Activated T-cell treated with anti-CD3 and anti-CD28 coated beads, Interleukin-2, amount 50 U/mL, for 72 hours (primary cell): ENCODE results near the gene CPNE9. TPM values are rescaled to one million over a fixed set of nuclear protein-coding genes. Genes with fewer than 3 reads are reported as not detected.

Experiments
- ATAC-seq, 2 donors: fragments of 150-1000 bp; cut with Tn5 transposase; replicated peaks in 1 of 2; 2 replicates each; pipeline ENCODE4 v1.10.0; 2021; ENCODE audit warnings: moderate library complexity in 2 of 2, mild to moderate bottlenecking in 1 of 2
- DNase-seq, 2 donors: peaks; one replicate each; pipeline ENCODE4 v3.0.0; 2021 to 2022; ENCODE audit warnings: mixed read lengths in 1 of 2
- H3K27ac Mint-ChIP-seq: one replicate; pipeline ENCODE4 v1.8.0; 2022; ENCODE audit warnings: mild to moderate bottlenecking, moderate library complexity, mixed read lengths
- H3K27me3 Mint-ChIP-seq: one replicate; pipeline ENCODE4 v1.8.0; 2022; ENCODE audit warnings: low read depth, mixed read lengths
- H3K36me3 Mint-ChIP-seq, 2 donors: one replicate each; pipeline ENCODE4 v1.8.0; 2022; ENCODE audit warnings: mixed read lengths in 2 of 2, mild to moderate bottlenecking in 1 of 2; ENCODE audit not compliant: insufficient read depth in 2 of 2
- H3K4me1 Mint-ChIP-seq: one replicate; pipeline ENCODE4 v1.8.0; 2022; ENCODE audit warnings: low read depth, mixed read lengths
- H3K4me3 Mint-ChIP-seq, 2 donors: one replicate each; pipeline ENCODE4 v1.8.0; 2022; ENCODE audit warnings: mild to moderate bottlenecking in 2 of 2, mixed read lengths in 2 of 2, moderate library complexity in 2 of 2
- H3K9me3 Mint-ChIP-seq, 2 donors: one replicate each; pipeline ENCODE4 v1.8.0; 2022; ENCODE audit warnings: mixed read lengths in 2 of 2
- total RNA-seq, 2 donors: library from RNA; stranded (reverse); gene quantifications; one replicate each; pipeline ENCODE4 v1.2.3, GENCODE V29; 2022

The CPNE9 gene
- total RNA-seq, 2 donors from 2014 or later: 0.46 to 0.77 TPM

GRCh38 chr3:9712415-9712814, 8.8 kb downstream of the CPNE9 start:
- peaks cover 2% of the 10 kb centered on the region for H3K27me3 Mint-ChIP-seq
- H3K27ac Mint-ChIP-seq: no peak overlapping the region
- DNase-seq (no peak), ATAC-seq (no peak)
- H3K4me1 Mint-ChIP-seq: peaks cover 10% of the 10 kb centered on the region
- no peaks in the 10 kb centered on the region for H3K9me3 Mint-ChIP-seq
- no peaks in the 10 kb centered on the region for H3K36me3 Mint-ChIP-seq
- H3K4me3 Mint-ChIP-seq: no peak overlapping the region

GRCh38 chr3:9713142-9713541, 9.5 kb downstream of the CPNE9 start:
- no peak for DNase-seq
- no peaks in the 10 kb centered on the region for H3K9me3 Mint-ChIP-seq
- H3K36me3 Mint-ChIP-seq: no peaks in the 10 kb centered on the region
- no peak overlapping the region for H3K4me3 Mint-ChIP-seq
- peaks cover 10% of the 10 kb centered on the region for H3K4me1 Mint-ChIP-seq
- ATAC-seq: no peak
- H3K27ac Mint-ChIP-seq: no peak overlapping the region
- no peaks in the 10 kb centered on the region for H3K27me3 Mint-ChIP-seq

GRCh38 chr3:9715136-9715535, 11.5 kb downstream of the CPNE9 start:
- H3K4me3 Mint-ChIP-seq: no peak overlapping the region
- H3K36me3 Mint-ChIP-seq: no peaks in the 10 kb centered on the region
- DNase-seq (no peak), ATAC-seq (no peak)
- no peaks in the 10 kb centered on the region for H3K27me3 Mint-ChIP-seq
- H3K27ac Mint-ChIP-seq: no peak overlapping the region
- H3K9me3 Mint-ChIP-seq: no peaks in the 10 kb centered on the region
- peaks cover 8% of the 10 kb centered on the region for H3K4me1 Mint-ChIP-seq

GRCh38 chr3:9715764-9716437, 12.3 kb downstream of the CPNE9 start:
- ATAC-seq: peak; percentile 96 to 98
- no peaks in the 10 kb centered on the region for H3K36me3 Mint-ChIP-seq
- peaks cover 5% of the 10 kb centered on the region for H3K4me1 Mint-ChIP-seq
- no peaks in the 10 kb centered on the region for H3K9me3 Mint-ChIP-seq
- DNase-seq: peak; percentile 46 to 61
- no peak overlapping the region for H3K4me3 Mint-ChIP-seq
- no peak overlapping the region for H3K27ac Mint-ChIP-seq
- no peaks in the 10 kb centered on the region for H3K27me3 Mint-ChIP-seq

GRCh38 chr3:9716801-9717555, 13.3 kb downstream of the CPNE9 start:
- ATAC-seq (no peak), DNase-seq (no peak)
- H3K27me3 Mint-ChIP-seq: no peaks in the 10 kb centered on the region
- peaks cover 5% of the 10 kb centered on the region for H3K4me1 Mint-ChIP-seq
- H3K9me3 Mint-ChIP-seq: no peaks in the 10 kb centered on the region
- H3K4me3 Mint-ChIP-seq: no peak overlapping the region
- no peak overlapping the region for H3K27ac Mint-ChIP-seq
- no peaks in the 10 kb centered on the region for H3K36me3 Mint-ChIP-seq

DNA sequence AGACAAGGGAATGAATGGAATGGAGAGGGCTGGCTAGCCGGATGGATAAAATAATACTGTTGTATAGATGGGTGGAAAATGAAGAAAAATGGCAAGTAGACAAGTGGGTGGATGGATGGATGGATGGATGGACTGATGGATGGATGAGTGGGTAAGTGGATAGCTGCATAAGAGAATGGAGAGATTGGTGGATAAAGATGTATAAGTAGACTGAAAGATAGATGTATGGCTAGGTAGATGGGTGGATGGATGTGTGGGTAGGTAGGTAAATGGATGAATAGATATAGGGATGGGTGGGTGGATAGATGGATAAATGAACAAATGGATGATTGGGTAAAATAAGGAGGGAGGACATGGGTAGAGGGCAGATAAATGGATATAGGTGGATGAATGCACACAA, 13.9 kb downstream of the CPNE9 start:
- no peak overlapping the region for H3K4me3 Mint-ChIP-seq
- H3K9me3 Mint-ChIP-seq: no peaks in the 10 kb centered on the region
- no peak for DNase-seq
- no peaks in the 10 kb centered on the region for H3K27me3 Mint-ChIP-seq
- no peak overlapping the region for H3K27ac Mint-ChIP-seq
- H3K4me1 Mint-ChIP-seq: peaks cover 5% of the 10 kb centered on the region
- no peaks in the 10 kb centered on the region for H3K36me3 Mint-ChIP-seq
- no peak for ATAC-seq

DNA sequence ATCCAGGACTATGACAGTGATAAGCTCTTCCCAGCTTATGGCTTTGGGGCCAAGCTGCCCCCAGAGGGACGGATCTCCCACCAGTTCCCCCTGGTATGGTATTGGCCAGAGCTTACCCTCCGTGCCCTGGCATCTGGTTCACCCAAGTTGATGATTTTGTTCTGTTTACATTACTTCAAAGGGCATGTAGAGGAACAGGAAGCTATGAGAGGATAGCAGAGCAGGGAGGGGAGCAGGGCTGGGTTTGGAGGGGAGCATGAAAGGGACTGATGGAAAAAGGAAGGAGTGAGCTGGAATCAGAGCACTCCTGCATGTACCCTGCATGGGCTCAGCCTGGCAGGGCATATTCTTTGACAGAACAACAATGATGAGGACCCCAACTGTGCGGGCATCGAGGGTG, 14.5 kb downstream of the CPNE9 start:
- ATAC-seq (no peak), DNase-seq (no peak)
- Mint-ChIP-seq H3K9me3 (no peaks in the 10 kb centered on the region), H3K4me1 (peaks cover 5% of the 10 kb centered on the region), H3K4me3 (no peak overlapping the region), H3K27ac (no peak overlapping the region), H3K27me3 (no peaks in the 10 kb centered on the region), H3K36me3 (no peaks in the 10 kb centered on the region)

DNA sequence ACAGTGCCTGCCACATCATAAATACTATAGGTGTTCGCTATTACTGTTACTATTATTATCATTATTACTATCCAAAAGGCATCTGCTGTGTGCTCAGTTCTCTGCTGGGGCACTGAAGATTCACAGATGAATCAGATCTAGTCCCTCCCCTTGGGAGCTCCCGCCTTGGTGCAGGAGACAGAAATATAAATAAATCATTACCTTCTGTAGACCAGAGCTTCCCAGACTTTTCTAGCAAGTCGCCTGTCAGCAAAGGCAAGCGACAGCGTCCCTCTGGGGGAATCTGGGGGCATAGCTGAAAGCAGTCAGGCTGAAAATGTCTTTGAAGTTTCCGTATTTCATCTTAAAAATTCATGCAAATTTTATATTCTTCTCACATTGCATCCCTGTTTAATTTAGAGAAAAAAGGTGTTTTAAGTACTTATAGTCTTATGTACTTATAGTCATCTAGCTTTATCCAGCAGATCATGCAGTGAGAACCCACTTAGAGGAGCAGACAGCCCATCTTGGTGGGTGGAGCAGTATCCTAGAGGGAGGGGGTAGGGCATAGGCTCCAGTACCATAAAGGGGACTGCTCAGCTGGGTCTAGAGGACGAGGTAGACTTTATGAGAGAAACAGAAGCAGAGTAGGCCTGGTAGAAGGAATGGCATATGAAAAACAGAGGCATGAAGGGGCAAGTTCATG, 17.5 kb downstream of the CPNE9 start:
- Mint-ChIP-seq H3K4me1 (no peaks in the 10 kb centered on the region), H3K27me3 (no peaks in the 10 kb centered on the region), H3K36me3 (no peaks in the 10 kb centered on the region), H3K9me3 (no peaks in the 10 kb centered on the region), H3K4me3 (no peak overlapping the region), H3K27ac (no peak overlapping the region)
- ATAC-seq (no peak), DNase-seq (no peak)

- DNase-seq: no peak
- Mint-ChIP-seq H3K27me3 (no peaks in the 10 kb centered on the region), H3K27ac (no peak overlapping the region), H3K9me3 (no peaks in the 10 kb centered on the region), H3K36me3 (no peaks in the 10 kb centered on the region), H3K4me1 (peaks cover 2% of the 10 kb centered on the region), H3K4me3 (no peak overlapping the region)
- no peak for ATAC-seq
Measured at GRCh38 chr3:9721700-9722060, 18.0 kb downstream of the CPNE9 start.

DNA sequence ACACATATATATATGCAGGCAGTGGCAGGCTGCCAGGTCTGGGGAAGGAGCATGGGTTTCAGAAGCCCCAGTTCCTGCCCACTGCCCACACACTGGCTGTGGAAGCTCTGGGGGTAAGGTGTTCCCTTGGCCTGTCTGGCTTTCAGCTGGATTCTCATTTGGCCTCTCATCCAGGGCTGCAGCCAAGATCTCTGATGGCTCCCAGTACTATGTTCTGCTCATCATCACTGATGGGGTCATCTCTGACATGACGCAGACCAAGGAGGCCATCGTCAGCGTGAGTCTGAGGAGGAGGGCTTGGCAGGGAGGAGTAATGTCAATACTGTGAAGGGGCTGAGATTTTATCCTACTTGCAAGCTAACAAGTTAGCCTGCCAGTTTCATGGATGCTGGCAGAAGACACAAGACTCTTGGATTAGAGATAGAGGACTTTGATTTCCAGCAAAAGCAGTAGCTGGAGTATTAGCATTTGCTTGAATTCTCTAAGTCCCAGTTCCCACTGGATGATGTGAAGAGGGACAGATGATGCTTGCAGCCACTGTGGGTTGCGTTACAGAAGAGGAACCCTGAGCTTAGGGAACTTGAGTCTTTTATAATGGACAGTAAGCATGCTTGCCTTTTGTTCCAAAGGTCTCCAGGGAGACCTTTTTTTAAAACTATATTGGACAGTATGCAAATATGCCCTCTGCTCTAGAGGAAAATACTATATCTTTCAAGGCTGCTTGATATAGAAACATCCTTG, 22.3 kb downstream of the CPNE9 start:
- DNase-seq (no peak), ATAC-seq (no peak)
- Mint-ChIP-seq H3K4me1 (peaks cover 35% of the 10 kb centered on the region), H3K9me3 (no peaks in the 10 kb centered on the region), H3K27me3 (no peaks in the 10 kb centered on the region), H3K4me3 (no peak overlapping the region), H3K27ac (no peak overlapping the region), H3K36me3 (no peaks in the 10 kb centered on the region)

GRCh38 chr3:9727041-9727595, 23.5 kb downstream of the CPNE9 start:
- Mint-ChIP-seq H3K27me3 (no peaks in the 10 kb centered on the region), H3K4me3 (peak overlapping the region; percentile 69 to 72), H3K9me3 (no peaks in the 10 kb centered on the region), H3K36me3 (no peaks in the 10 kb centered on the region), H3K27ac (peak overlapping the region; percentile 72), H3K4me1 (peaks cover 36% of the 10 kb centered on the region)
- DNase-seq (peak; percentile 58 to 69), ATAC-seq (peak; percentile 25 to 26)

GRCh38 chr3:9727743-9728142, 24.1 kb downstream of the CPNE9 start:
- H3K9me3 Mint-ChIP-seq: no peaks in the 10 kb centered on the region
- ATAC-seq: no peak
- no peaks in the 10 kb centered on the region for H3K27me3 Mint-ChIP-seq
- peak overlapping the region; percentile 69 to 72 for H3K4me3 Mint-ChIP-seq
- peak overlapping the region; percentile 72 for H3K27ac Mint-ChIP-seq
- peaks cover 42% of the 10 kb centered on the region for H3K4me1 Mint-ChIP-seq
- DNase-seq: no peak
- H3K36me3 Mint-ChIP-seq: no peaks in the 10 kb centered on the region

GRCh38 chr3:9729419-9729818, 25.8 kb downstream of the CPNE9 start:
- ATAC-seq (no peak), DNase-seq (no peak)
- Mint-ChIP-seq H3K9me3 (no peaks in the 10 kb centered on the region), H3K36me3 (peaks cover 0 to 6% of the 10 kb centered on the region in 2 donors), H3K27me3 (no peaks in the 10 kb centered on the region), H3K4me1 (peaks cover 59% of the 10 kb centered on the region), H3K27ac (no peak overlapping the region), H3K4me3 (peak overlapping the region in 1 of 2 donors; percentile 32)
